Measurements from ENCODE around the gene NSUN7.

Gene NSUN7

DNA sequence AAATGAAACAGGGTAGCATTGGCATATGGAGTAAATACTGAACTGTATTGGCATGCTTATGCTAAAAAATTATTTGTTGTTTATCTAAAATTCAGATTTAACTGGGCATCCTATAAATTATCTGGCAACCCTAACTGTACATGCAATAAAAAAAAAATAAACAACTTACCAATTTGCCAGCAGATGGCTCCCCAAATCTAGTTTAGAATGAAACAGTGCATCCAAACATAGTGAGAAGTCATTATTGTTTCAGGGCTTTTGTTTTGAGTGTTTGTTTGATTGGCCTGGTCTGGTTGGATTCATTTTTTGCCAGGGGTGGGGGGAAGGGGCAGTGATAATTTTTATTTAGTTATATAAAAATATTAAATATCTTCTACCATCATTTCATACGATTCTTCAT lies 12.8 kb upstream of the NSUN7 start:
- no peak for DNase-seq

DNA sequence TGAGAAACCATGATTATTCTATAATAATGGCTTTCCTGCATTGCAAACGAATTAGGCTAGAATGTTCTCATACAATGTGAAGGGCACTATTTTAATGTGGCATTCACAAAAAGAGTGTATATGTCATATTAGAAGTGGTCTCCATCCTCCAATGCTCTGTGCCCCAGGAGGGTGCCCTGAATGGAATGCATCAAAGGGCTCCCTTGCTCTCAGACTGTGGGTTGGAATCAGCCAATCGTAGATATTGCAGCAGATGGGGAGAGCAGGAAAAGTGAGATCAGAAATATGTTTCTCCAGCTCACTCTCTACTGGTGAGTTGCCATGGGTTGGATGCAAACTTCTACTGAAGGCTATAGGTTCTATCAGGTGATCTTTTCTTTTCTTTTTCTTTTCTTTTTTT lies 11.9 kb upstream of the NSUN7 start:
- no peak for DNase-seq

DNA sequence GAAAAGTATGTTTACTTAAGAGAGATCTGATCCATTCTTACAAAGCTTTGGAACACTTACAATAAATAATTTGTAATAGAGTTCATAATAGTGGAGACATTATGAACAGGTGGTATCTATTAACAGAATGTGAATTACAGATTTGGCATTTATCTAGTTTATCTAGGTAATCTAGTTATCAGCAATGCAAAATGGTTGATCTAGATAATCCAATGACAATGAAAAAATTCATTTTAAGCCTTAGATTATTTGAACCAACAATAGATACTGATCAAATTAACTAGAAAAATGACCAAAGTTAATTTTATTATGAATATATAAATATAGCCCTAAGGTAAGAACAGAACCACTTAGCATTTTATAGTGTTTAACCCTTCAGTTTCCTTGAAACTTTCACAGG lies 10.4 kb upstream of the NSUN7 start:
- DNase-seq = no peak

DNA sequence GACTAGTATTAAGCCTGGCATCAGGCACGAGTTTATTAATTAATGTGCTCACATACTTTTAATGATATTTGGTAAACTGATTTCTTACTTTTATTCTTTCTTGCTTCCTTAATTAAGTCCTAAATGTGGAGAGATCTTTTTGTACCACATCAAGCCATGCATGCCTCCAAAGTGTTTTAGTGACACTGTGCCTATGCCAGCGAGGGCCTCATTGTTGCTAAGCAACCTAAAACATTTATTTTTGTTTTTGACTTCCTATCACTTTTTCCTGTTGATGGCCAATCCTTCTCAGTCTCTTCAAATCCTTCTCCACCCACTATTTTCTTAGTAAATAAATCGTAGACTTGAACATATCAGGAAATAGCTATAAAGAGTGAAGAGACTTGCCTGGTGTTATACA lies 5.5 kb upstream of the NSUN7 start:
- no peak for DNase-seq

DNA sequence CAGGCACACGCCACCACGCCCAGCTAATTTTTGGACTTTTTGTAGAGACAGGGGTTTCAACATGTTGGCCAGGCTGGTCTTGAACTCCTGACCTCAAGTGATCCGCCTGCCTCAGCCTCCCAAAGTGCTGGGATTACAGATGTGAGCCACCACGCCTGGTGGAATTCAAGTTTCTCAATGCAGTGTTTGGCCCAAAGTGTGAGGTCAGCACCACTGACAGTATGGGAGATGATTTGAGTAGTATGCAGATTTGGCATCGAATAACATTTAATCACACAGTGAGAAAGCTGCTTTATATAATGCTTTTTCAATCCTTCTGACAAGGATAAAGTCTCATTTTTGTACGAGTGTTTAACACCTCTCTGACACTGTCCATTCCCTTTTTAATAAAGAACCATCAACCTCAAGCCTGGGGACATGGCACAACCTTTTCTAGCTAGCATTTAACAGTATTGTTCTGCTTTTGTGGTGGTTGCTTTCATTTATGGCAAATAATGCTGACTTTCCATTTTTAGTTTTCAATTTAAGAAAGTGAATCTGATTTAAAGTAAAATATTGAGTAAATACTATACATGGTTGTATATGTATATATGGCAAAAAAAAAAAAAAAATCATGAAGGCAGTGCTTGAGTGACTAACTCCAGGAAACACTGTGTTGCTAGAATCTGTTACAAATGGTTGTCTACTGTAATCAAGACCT lies 4.3 kb upstream of the NSUN7 start:
- DNase-seq = no peak

DNA sequence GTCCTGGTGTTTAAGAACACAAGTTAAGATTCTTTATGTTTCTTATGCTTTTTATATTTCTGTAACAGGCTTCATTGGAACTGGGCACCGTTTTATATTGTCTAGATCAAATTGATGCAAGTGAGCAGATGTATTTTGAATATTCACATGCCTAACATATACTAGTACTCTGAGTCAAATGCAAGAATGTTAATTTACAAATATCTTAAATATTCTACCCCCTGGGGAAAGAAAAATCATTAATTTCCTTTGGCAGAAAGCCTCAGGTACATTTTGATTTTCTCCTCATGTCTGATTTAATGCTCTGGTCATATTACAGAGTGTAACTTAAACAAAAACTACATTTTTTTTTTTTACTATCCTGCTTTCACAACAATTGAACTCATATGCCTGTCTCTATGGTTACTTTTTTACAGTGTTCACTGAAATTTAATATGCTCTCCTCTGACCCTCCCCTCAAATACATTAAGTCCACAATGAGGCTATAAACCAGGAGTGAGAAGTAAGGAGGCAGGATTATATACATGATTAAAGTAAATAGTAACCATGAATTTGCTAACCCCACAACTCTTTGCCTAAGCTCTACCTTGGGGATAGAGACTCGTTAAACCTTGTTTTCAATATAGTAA lies 2.4 kb upstream of the NSUN7 start:
- no peak for DNase-seq

DNA sequence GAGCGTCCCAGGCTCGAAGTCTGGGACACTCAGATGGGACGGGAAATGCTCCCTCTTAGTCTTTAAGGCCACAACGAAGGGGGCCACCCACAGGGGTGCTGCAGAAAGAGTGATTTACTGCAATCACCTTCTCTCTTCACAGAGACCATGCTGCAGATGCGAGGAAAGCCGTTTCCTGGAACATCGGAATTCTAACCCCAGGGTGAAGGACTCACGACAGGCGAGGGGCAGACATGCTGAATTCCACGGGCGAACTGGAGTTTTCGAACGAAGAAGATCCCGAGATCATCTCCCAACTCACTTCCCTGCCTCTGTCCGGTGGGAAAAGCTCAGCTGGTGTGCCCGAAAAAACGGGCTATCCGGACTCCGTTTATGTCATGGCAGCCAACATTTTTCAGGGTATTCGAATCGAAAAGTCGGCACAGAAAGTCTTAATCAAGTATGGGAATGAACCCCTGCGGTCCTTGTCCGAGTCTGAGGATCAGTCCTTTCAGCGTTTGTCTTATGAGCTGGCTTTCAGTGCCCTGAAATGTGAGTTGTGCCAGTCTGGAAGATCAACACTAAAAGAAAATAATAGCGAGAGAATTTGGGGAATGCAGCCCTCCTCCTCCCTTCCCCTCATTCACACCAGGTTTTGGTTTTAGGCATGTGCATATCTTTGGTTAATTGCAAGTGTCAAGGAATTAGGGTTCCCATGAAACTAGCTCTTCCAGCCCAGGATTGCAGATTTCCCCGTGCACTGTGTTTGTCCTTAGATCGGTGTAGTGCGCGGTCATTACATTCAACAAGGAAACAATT lies 905 bp downstream of the NSUN7 start:
- peak; percentile 63 for DNase-seq

DNA sequence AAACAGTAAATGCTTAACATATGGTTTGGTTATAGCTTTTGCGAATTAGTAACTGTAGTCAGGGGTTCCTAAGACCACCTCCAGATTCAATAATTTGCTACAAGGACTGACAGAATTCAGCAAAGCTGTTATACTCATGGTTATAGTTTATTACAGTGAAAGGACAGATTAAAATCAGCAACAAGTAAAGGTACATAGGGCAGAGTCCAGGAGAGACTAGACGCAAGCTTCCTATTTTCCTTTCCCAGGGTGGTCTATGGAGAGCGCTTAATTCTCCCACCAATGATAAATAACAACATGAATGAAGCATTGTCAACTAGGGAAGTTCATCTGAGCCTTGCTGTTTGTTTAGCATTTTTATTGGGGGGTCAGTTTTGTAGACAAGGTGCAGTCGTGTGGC lies 5.9 kb downstream of the NSUN7 start:
- DNase-seq = no peak

DNA sequence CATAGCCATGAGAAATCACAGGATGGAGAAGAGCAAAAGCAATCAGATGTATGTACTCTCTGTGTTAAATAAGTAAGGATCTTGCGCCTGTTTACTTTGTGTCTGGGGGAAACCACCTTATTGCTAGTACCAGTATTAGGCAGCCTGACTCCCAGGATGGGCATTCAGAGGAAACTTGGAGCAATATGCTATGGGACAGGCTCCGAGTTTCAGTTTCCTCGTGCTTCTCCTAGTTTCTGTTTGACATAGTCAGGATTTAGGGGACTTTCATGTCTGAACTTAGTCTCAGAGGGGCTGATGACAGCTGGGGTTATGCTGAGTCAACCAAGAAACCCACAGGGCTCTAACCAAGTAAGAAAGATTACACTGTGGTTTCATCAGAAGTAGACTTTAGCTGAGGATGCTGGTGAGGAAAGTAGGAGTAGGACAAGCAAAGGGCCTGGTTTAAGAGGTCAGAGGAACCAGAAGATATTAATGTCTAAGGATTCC lies 13.5 kb downstream of the NSUN7 start:
- DNase-seq = no peak

DNA sequence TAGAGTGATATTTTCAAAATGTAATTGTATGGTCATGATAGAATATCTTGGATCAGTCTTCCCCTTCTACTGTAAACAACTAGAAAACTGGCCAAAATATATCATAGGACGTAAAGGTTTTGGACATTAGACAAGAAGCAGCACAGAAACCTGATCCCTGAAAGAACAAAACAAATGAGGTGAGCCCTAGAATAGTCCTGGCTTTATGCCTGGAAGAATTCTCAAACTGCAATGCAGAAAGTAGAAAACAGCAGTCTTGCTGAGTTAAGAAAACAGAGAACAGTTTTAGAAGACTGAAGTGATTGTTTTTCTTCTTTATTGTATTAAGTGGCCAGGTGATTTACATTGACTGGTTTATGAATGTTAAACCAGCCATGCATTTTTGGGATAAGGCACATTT lies 19.5 kb downstream of the NSUN7 start:
- no peak for DNase-seq

DNA sequence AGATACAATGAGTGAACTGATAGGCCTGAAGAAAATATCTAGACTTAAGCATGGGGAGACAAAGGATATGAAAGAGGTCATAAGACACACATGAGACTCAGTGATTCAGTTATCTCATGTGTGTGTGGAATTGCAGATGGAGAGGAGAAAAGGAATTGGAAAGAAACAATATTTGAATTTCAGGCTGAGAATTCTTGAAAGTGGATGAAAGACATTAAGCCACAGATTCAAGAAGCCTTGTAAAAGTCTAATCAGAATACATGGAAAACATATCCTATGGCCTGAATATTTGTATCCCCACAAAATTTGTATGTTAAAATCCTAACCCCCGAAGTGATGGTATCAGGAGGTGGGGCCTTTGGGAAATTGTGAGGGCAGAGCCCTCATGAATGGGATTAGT lies 28.3 kb downstream of the NSUN7 start:
- DNase-seq = no peak

DNA sequence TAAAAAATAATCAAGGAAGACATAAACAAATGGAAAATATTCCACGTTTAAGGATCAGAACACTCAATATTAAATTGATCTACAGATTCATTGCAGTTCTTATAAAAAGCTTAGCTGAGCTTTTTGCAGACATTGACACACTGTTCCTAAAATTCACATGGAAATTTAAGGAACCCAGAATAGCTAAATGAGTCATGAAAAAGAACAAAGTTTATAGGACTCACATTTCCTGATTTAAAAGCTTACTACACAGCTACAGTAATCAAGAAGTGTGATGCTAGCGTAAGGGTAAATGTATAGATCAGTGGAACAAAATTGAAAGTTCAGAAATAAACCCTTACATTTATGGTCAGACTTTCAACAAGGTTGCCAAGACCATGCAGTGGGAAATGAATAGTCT lies 33.1 kb downstream of the NSUN7 start:
- DNase-seq = no peak

DNA sequence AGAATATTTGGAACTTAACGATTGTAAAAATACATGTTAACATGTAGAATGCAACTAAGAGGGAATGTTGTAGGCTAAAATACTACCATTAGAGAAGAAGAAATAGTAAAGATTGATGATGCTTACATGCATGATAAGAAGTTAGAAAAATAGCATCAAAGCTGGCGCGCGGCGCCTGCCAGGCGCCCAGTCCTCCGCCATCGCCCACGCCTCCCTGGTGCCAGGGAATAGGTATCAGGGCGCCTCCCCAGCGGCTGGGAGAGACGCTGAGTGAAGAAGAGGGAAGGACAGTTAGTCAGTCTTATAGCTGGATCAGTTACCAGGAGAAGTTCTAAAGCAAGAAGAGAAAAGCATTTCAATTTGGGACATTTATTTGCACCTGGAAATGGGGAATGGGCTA lies 36.0 kb downstream of the NSUN7 start:
- DNase-seq = no peak

DNA sequence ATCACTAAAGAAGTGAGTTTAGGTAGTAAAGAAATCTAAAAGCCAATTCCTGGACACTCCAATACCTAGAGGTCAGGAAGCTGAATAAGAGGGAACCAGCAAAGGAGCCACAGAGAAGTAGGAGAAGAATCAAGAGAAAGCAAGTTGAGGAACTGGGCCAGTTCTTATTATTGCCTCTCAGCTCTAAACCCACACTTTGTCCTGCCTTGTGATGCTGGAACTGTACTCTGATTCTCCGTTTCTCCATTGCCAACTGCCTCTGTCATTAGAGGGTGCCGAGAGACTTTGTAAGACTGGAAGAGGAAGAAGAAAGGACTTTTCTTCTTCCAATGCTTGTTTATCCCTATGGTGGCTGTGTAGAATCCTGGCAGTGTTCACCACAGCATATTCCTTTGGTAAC lies 38.6 kb downstream of the NSUN7 start:
- DNase-seq = no peak

DNA sequence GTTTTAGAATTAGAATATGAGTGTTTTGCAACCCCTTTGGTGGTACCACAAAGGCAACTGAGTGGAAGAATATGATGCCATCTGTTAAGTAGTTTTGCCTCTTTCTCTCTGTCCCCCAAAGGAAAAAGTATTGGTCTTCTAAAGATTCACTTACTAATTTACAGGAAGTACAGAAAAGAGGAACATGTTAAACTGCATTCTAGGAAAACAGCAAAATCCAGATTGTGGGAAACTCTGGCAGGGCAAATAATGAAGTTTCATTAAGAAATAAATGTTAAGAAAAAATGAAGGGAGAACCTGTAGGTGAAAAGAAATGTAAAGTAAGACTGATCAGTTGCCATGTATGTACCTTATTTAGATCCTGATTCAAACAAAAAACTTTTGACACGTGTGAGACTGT lies 39.3 kb downstream of the NSUN7 start:
- no peak for DNase-seq

DNA sequence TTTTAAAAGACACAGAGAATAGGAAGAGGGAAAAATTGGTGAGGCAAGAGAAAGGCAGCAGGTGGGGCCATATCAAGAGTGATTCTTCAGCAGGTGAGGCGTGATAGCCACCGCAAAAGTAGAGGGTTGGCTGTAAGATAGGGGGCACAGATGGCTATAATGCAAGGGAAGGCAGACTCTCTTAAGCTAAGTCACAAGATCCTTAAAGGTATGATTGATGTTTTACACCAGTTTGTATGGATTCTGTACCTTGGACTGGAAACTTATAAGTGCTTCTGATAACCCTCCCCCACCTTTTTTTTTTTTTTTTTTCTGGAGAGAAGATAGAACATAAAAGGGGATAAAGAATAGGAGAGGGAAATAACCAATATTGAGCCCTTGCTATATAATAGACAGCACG lies 40.0 kb downstream of the NSUN7 start:
- no peak for DNase-seq

DNA sequence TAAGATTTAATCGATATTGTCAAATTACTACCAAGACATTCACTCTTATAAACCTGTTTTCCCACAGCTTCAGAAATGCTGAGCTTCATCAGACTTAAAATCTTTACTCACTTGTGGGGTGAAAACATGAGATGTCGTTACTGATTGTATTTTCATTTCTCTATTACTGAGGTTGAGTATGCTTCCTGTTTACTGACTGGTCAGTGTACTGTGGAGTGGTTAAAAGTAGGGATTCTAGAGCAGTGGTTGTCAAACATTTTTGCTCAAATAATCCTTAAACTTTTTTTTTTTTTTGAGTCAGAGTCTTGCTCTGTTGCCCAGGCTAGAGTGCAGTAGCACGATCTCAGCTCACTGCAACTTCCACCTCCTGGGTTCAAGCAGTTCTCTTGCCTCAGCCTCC lies 50.3 kb downstream of the NSUN7 start:
- no peak for DNase-seq

DNA sequence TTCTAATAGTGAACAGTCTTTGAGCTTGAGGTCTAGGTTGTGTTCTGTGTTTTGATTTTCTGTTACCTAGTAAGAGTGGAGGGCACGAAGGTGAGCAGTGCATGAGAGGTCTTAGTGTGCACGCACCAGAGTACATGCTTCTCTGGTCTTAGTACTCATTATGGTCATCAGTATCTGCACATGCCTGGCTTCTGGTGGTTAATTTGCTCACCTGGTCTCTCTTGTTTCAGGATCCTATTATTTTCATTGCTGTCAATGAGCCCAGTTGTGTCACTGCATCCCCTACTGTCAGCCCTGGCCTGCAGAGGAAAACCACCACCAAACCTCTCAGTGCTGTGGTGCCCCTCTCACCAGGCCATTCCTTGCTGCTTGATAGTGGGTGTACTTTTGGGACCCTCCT lies 54.8 kb downstream of the NSUN7 start:
- no peak for DNase-seq

DNA sequence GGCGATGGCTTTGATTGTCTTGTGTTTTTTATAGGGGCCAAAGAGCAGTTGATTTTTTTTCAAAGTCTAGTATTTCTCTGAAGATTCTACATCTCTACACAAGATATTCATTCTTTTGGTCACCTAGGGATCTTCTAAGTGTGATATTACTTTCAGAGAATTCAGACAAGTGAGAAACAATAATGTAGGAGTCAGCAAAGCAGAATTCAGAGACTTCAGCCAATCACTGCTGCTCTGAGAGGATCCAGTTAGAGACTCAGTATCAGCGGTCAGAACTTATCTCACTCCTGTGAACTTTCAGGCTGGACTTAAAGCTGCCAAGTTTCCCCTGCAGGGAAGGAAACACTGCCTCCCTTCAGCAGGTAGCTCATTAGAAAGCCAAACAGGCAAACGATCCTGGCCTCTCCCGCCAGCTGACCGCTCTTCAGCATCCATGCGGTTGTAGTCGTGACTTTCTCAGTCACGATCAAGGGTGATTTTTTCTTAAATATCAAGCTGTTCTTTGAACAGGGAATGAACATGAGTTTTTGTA lies 59.2 kb downstream of the NSUN7 start:
- DNase-seq = no peak

DNA sequence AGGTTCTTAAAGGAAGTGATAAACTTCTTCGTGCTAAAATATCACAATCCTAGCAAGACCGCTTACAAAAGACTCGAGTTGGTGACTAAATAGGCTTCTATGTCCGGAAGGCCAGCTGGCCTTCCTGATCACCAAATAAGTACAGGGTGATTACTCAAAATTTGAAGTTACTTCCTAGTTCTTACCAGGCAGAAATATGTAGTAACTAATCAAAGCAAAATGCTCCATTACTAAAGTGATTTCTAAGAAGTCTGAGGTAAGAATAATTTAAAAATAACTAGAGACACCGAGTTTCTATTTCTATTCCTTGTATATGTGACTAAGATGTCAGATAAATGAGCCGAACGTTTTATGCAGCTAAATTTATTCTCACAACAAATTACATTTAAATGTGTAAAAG lies 62.2 kb downstream of the NSUN7 start:
- no peak for DNase-seq

DNA sequence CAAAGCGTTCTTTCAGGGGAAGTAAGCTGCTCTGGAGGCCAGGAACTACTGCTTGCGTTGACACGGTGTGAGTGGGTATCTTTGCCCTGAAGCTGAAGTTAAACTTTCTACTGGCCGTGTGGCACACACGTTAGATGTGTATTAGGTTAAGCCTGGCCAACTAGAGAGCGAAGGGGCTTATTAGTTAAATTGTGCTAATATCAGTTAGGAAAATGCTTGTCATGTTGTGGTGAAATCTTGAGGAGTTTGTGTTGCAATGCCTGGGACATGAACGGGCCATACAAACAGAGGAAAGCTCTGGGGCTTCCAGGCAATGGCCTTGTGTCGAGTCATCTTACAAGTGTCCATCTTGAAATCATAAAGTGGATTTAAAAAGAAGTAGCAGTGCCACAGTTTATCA lies 62.6 kb downstream of the NSUN7 start:
- DNase-seq = no peak

DNA sequence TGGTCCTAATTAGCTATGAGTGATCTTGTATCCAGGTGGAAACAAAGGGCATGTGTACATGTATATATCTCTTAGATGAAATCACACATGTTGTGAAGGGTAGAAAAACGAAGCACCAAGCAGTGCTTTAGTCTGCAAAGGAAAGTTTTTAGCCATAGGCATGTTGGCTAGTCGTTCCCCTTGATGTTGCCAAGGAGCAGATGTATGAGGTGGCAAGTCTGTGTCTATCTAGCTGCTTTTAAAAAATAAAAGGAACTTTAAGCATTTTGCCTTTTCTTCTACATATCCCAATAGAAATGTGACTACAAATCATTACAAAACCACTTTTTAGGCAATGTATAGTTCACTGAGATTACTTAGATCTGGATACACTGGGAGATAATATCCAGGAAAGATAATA lies 63.1 kb downstream of the NSUN7 start:
- DNase-seq = no peak

DNA sequence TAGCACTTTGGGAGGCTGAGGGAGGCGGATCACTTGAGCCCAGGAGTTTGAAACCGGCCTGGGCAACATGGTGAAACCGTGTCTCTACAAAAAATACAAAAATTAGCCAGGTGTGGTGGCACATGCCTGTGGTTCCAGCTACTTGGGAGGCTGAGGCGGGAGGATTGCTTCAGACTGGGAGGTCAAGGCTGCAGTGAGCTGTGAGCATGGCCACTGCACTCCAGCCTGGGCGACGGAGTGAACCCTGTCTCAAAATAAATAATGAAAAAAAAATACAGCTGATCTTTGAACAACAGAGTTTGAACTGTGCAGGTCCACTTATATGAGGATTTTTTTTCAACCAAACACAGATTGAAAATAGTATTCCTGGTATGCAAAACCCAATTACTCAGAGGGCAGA lies 67.4 kb downstream of the NSUN7 start:
- peak; percentile 7 for DNase-seq

DNA sequence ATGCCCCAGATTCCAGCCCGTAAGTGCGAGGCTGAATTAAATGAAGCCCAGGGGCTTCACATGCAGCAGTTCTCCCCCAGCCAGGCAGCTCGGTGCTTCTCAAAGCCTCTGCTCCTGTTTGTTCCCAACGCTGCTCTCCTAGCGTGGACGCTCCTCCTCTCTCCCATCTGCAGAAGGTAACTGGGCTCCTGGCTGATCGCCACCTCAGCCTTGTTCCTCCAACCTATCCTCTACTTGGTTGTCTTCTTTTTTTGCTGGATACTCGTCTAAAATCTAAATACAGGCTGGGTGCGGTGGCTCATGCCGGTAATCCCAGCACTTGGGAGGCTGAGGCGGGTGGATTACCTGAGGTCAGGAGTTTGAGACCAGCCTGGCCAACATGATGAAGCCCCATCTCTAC lies 70.3 kb downstream of the NSUN7 start:
- DNase-seq = peak; percentile 36
